Measurements from ENCODE around the gene LRRC10. TPM values are rescaled to one million over a fixed set of nuclear protein-coding genes. Genes with fewer than 3 reads are reported as not detected.

LRRC10 gene
- total and polyA plus RNA-seq, 10 of the 15 experiments (the other 5 are each of a cell fraction or from before 2014, with no cell fraction given): not detected

- intact Hi-C loops (cut with micrococcal nuclease; ENCODE audit: unreplicated experiment) (no loop called here), in situ Hi-C loops (cut with MboI) (loop anchor here (10.0 kb wide), 1 partner anchor 504 kb away; no protein-coding TSS in a partner anchor)
- no TSS peak for BruUV-seq (replicated peaks)
These were observed 37.8 kb upstream of the LRRC10 start for GRCh38 chr12:69648476-69648875.

More at GRCh38 chr12:69648476-69648875, 37.8 kb upstream of the LRRC10 start:
- DNase-seq (ENCODE audit: low read depth, low spot score) (no peak), ATAC-seq (no peak), FAIRE-seq (no peak)
- Histone ChIP-seq H2AFZ (ENCODE audit: control insufficient read depth, low read depth, low read length) (no peak overlapping the region), H3K4me2 (ENCODE audit: control insufficient read depth, insufficient read depth) (no peak overlapping the region), H3K27ac (ENCODE audit: control insufficient read depth, insufficient read depth) (no peak overlapping the region), H3K4me1 (ENCODE audit: control insufficient read depth, insufficient read depth, low read length) (no peaks in the 10 kb centered on the region), H4K20me1 (ENCODE audit: control insufficient read depth, insufficient read depth) (no peaks in the 10 kb centered on the region), H3K9me3 (replicated peaks; ENCODE audit: control insufficient read depth, insufficient read depth, low read length) (no peaks in the 10 kb centered on the region), H3K36me3 (ENCODE audit: control insufficient read depth in 2 of 2, insufficient read depth in 2 of 2, low read length in 1 of 2) (no peaks in the 10 kb centered on the region), H3K79me2 (ENCODE audit: control insufficient read depth, insufficient read depth, low read length) (no peaks in the 10 kb centered on the region), H3K9ac (ENCODE audit: control insufficient read depth, insufficient read depth, low read length) (no peak overlapping the region), H3K4me3 (no peak overlapping the region), H3K27me3 (replicated peaks in 1 of 2; ENCODE audit: control insufficient read depth in 2 of 2, insufficient read depth in 2 of 2, low read length in 1 of 2) (peaks cover 0 to 1% of the 10 kb centered on the region in 2 experiments; a peak in 1 of 4 replicates)
- SMC1A ChIA-PET (ENCODE audit: uncharacterized antibody, unreplicated experiment): no interaction called here
- TF ChIP-seq CBX5 (IDR thresholded peaks at IDR 0.05; ENCODE audit: low read depth) (no peak), TCF12 (IDR thresholded peaks at IDR 0.05; ENCODE audit: low read depth, low read length) (no peak), JUND (IDR thresholded peaks at IDR 0.05; ENCODE audit: low read depth, low read length) (no peak), RELB (IDR thresholded peaks at IDR 0.05; ENCODE audit: low read depth) (no peak), ZBTB33 (IDR thresholded peaks at IDR 0.05) (no peak), TARDBP (IDR thresholded peaks at IDR 0.05; ENCODE audit: borderline replicate concordance) (no peak), DPF2 (IDR thresholded peaks at IDR 0.05) (no peak), YBX1 (IDR thresholded peaks at IDR 0.05) (no peak), SUZ12 (IDR thresholded peaks at IDR 0.05; ENCODE audit: unreplicated experiment) (no peak), NRF1 (conservative IDR thresholded peaks at IDR 0.05; ENCODE audit: low read depth, low read length) (no peak), ZSCAN29 (IDR thresholded peaks at IDR 0.05) (no peak), POU2F2 (IDR thresholded peaks at IDR 0.05; ENCODE audit: borderline replicate concordance, low read depth, low read length) (no peak), CBX3 (IDR thresholded peaks at IDR 0.05; ENCODE audit: borderline replicate concordance, low read depth) (no peak), TCF3 (IDR thresholded peaks at IDR 0.05; ENCODE audit: borderline replicate concordance, insufficient read depth, low read depth, low read length) (no peak), ZZZ3 (IDR thresholded peaks at IDR 0.05; ENCODE audit: control insufficient read depth, insufficient read length, low read depth) (no peak), PAX5 (IDR thresholded peaks at IDR 0.05; ENCODE audit: borderline replicate concordance, low read depth, low read length) (no peak), ESRRA (IDR thresholded peaks at IDR 0.05; ENCODE audit: low read length) (no peak)
- POLR2A ChIA-PET: no interaction called here
- 57% methylated on average over 3 of the region's 3 CpGs for WGBS (ENCODE audit: insufficient coverage, insufficient replicate concordance, low lambda C conversion rate, missing lambda C conversion rate)
- RAD21 ChIA-PET (ENCODE audit: unreplicated experiment): no interaction called here
- CTCF ChIA-PET: interaction anchor here (1.2 to 3.1 kb wide), 2 partner anchors 9 to 18 kb away, joined by 3 to 18 read pairs; no protein-coding TSS in a partner anchor

Measured in GM12878 (cell line).